Sigmoid colon (tissue), 4 donors: Measurements from ENCODE around the gene CNOT3.
A peak's percentile ranks its signal among the peaks of the same experiment; 100 is the strongest.

ENCODE experiments used
- POLR2A ChIP-seq, 2 donors: fragments of 450-650 bp; IDR thresholded peaks; one replicate each; pipeline ENCODE4 v1.6.1; 2016; ENCODE audit warnings: antibody characterized with exemption in 2 of 2, mild to moderate bottlenecking in 2 of 2, moderate library complexity in 2 of 2
- POLR2AphosphoS5 ChIP-seq, 4 donors: sonication (generic); formaldehyde crosslinking; IDR thresholded peaks; one replicate each; pipeline ENCODE4 v1.6.1; 2017; ENCODE audit warnings: antibody characterized with exemption in 4 of 4
- TF ChIP-seq, protein P1 (sequence below), 4 experiments: fragments of 450-650 bp in 3 of 4; fragments of 200-600 bp in 1 of 4; IDR thresholded peaks; one replicate each; pipeline ENCODE4 v1.5.1; 2016 to 2019; ENCODE audit warnings: antibody characterized with exemption in 4 of 4, mild to moderate bottlenecking in 3 of 4, moderate library complexity in 2 of 4

DNA sequence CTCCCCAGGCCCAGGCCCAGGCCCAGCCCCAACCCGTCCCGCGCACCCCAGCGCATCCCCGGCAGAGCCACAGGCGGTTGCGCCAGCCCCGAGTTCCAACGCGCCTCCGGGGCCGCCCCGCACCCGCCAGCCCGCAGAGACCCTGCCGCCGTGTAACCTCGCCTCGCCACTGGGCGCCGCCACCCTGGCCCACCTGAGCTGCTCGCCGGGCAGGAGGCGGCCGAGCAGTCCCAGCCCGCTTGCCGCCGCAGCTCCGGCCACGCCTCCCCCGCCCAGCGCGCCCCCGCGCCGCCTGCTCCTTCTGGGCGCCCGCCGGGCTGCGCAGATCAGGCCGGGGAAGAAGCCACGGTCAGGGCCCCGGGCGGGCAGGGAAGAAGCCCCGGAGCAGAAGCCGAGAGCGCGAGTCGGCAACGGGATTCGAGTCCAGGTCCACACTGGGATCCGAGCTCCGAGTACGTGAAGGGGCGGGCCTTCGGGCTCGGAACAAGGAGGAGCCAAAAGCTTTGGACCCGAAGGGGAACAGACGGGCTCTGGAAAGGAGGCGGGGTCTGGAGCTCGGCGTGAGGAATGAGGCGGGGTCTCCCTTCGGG lies 51.7 kb downstream of the CNOT3 start, which contains the start of gene MBOAT7:
- TF ChIP-seq, protein P1, sequence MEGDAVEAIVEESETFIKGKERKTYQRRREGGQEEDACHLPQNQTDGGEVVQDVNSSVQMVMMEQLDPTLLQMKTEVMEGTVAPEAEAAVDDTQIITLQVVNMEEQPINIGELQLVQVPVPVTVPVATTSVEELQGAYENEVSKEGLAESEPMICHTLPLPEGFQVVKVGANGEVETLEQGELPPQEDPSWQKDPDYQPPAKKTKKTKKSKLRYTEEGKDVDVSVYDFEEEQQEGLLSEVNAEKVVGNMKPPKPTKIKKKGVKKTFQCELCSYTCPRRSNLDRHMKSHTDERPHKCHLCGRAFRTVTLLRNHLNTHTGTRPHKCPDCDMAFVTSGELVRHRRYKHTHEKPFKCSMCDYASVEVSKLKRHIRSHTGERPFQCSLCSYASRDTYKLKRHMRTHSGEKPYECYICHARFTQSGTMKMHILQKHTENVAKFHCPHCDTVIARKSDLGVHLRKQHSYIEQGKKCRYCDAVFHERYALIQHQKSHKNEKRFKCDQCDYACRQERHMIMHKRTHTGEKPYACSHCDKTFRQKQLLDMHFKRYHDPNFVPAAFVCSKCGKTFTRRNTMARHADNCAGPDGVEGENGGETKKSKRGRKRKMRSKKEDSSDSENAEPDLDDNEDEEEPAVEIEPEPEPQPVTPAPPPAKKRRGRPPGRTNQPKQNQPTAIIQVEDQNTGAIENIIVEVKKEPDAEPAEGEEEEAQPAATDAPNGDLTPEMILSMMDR (IDR thresholded peaks at IDR 0.05) = peak in 2 of 4 experiments; percentile 27 to 30
- peak in 1 of 2 donors; percentile 44 for TF ChIP-seq POLR2A (IDR thresholded peaks at IDR 0.05)
- TF ChIP-seq POLR2AphosphoS5 (IDR thresholded peaks at IDR 0.05) = peak; percentile 60 to 86 (median 72)
